KOPT-K1 (cell line): ENCODE measurements around the gene JMJD8.

Experiments
- H3K27ac ChIP-seq: fragments of 200-600 bp; sonication (generic); 2 replicates; pipeline ENCODE4 v1.5.1; 2016; ENCODE audit warnings: antibody characterized with exemption, mild to moderate bottlenecking, low read depth, low read length; ENCODE audit not compliant: poor library complexity, severe bottlenecking
- H3K36me3 ChIP-seq: fragments of 200-600 bp; sonication (generic); 2 replicates; pipeline ENCODE4 v1.5.1; 2017; ENCODE audit warnings: antibody characterized with exemption, mild to moderate bottlenecking, low read length, moderate library complexity; ENCODE audit not compliant: insufficient read depth
- H3K9me3 ChIP-seq: fragments of 200-600 bp; sonication (generic); 2 replicates; pipeline ENCODE4 v1.5.1; 2017; ENCODE audit warnings: antibody characterized with exemption, low read length, mild to moderate bottlenecking; ENCODE audit not compliant: insufficient read depth, poor library complexity, severe bottlenecking

Gene JMJD8

DNA sequence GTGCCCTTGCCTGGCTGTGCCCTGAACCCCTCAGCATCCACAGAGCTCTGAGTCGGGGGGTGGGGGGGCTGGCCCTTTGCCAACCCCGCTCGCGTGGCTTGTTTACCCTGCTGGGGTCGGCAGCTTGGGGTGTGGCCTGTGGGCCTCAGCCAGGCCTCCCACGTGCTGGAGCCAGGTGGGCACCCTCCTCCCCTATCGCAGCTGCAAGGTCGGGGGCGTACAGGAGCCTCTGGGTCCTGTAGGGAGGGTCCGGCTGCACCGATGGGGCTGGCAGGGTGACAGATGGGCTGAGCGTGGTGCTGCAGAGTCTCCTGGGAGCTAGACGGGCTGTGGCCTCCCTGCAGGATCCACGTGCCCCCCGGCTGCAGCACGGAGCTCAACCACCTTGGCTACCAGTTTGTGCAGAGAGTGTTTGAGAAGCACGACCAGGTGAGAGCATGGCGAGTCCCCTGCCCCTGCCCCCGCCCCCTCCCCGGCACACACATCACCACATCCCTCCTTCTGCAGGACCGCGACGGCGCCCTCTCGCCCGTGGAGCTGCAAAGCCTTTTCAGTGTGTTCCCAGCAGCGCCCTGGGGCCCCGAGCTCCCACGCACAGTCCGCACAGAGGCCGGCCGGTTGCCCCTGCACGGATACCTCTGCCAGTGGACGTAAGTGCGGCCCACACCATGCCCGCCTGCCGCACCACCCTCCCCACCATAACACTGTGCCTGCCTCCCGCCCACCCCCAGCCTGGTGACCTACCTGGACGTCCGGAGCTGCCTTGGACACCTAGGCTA lies 12.6 kb downstream of the JMJD8 start:
- Histone ChIP-seq H3K27ac (no peak overlapping the region), H3K36me3 (peaks cover 65% of the 10 kb centered on the region)

DNA sequence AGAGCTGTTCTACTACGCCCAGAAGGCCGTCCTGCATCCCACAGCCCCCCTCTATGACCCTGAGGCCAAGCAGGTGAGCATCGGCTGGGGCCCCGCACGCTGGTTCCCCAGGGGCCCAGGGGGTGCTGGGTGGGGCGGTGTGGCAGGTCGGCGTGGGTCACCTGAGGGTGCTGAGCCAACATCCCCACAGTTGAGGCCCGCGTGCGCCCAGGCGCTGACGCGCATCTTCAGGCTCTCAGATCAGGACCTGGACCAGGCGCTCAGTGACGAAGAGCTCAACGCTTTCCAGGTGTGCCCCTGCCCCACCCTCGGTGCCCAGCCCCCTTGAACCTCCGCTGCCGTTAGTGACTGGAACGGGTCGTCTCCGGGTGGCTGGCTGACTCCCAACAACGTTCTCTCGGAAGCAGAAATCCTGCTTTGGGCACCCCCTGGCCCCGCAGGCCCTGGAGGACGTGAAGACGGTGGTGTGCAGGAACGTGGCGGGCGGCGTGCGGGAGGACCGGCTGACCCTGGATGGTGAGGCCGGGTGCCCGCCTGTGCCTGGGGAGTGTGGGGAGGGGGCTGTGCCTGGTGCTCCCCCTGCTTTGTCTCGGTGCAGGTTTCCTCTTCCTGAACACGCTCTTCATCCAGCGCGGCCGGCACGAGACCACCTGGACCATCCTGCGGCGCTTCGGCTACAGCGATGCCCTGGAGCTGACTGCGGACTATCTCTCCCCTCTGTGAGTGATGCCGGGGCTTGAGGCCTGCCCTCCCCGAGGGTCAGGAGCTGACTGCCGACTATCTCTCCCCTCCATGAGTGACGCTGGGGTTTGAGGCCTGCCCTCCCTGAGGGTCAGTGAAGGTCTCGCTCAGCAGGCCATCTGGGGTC lies 13.4 kb downstream of the JMJD8 start:
- Histone ChIP-seq H3K36me3 (peaks cover 68% of the 10 kb centered on the region), H3K27ac (no peak overlapping the region)

More for the DNA sequence above, 12.6 kb downstream of the JMJD8 start:
- H3K9me3 ChIP-seq: no peaks in the 10 kb centered on the region

DNA sequence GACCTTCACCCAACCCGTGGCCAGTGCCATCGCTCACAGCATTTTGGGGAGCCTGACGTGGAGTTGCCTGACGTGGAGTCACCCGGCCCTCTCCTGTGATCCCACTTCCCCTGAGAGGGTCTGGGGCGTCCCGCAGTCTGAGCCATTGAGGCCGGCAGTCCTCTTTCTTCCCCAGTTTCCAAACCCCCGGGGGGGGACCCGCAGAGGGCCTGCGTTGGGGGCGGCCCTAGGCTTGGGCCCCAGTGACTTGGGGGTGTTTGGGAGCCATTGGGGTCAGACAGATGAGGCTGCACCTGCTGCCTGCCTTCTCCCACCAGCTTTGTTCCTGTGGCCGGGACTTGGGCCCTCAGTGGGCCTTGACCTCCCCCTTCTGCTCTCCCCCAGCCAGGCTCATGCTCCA lies 14.5 kb downstream of the JMJD8 start:
- no peak overlapping the region for H3K27ac ChIP-seq
- H3K36me3 ChIP-seq: peaks cover 64% of the 10 kb centered on the region
- H3K9me3 ChIP-seq: no peaks in the 10 kb centered on the region

More for the DNA sequence above, 13.4 kb downstream of the JMJD8 start:
- no peaks in the 10 kb centered on the region for H3K9me3 ChIP-seq

DNA sequence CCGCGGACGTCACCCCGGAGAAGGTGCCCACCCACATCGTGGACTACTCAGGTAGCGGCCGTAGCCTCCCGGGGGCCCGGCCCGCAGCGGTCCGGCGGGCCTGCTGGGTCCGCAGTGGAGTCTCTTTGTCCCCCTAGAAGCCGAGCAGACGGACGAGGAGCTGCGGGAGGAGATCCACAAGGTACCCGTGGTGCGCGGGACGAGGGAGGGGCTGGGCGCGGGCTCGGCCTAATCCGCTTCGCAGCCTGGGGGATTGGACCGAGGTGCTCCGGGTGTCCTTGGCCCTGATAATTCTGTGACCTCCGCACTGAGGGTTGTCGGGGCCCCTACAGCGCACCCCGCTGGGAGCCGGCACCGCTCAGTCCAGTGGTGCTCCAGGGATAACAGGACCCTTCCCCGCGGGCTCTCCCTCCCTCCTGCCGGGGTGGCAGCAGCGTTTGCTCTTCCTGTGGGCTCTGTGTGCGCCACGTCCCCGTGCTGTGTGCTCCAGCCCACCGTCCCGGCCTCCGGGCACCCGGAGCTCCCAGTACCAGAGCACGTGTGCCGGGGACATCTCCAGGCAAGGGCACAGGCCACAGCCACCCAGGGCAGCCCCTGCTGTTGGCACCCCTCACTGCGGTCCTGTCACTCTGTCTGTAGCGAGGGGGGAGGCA lies 15.5 kb downstream of the JMJD8 start:
- H3K9me3 ChIP-seq: no peaks in the 10 kb centered on the region
- H3K36me3 ChIP-seq: peaks cover 54% of the 10 kb centered on the region
- peak overlapping the region; percentile 80 for H3K27ac ChIP-seq

DNA sequence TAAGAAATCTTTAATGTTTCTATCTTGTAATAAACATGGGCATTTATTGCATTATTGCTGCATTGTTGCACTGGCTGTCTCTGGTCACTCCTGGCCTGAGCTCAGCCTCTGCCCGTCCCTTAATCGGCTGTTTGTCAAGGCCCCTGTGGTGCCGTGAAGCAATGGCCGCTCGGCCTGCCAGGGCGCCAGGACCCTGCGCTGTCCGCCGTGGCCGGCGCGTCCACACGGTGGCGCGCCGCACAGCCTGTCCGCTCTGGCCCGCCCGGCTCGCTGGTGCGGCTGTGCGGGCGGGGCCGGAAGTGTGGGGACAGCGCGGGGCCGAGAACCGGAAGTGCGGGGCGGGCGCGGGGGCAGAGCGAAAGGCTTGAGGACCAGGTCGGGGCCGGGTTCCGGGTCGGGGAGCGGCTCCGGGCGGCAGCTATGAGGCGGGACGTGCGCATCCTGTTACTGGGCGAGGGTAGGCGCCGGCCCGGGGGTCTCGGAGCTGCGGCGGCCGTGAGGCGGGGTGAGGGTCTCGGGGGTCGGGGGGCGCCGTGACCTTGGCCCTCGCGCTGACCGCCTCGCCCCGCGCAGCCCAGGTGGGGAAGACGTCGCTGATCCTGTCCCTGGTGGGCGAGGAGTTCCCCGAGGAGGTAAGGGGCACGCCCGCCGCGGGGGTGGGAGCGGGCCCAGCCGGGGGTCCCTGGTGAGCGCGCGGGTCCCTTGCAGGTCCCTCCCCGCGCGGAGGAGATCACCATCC lies 16.2 kb downstream of the JMJD8 start, which contains the start of gene RHOT2:
Gene RHOT2, plus strand, starts transcription at position 353 of the 739 bp plus-strand sequence. Its CDS starts 68 bp downstream, at position 421.
- Histone ChIP-seq H3K27ac (peak within 1 kb of the TSS; percentile 80), H3K36me3 (peaks cover 47% of the 10 kb centered on the region)

DNA sequence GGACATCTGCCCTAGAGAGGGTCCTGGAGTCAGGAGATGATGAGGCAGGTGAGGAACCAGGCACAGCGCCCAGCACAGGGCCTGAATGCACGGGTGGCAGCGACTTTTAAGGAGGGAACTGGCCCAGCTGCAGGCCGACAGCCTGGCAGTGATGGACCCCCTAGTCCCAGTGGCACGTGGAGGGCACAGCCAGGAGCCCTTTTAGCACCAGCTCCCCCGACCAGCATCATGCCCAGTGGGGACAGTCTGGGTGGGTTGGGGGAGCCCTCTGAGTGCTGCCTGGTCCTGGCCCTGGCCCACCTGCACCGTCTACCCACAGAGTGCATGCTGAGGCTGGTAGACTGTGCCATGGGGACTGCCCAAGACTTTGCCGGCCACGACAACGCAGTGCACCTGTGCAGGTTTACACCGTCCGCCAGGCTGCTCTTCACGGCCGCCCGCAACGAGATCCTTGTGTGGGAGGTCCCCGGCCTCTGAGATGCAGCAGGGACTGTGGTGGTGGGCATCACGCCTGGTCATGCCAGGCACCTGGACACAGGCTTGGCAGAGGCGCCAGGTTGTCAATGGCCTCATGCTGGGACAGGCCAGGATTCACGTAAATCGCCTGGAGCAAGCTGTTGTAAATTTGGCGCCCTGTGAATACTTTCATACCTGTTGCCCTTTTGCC lies 16.9 kb downstream of the JMJD8 start:
- peak overlapping the region; percentile 80 for H3K27ac ChIP-seq

More for the DNA sequence above, 16.2 kb downstream of the JMJD8 start, which contains the start of gene RHOT2:
- no peaks in the 10 kb centered on the region for H3K9me3 ChIP-seq

DNA sequence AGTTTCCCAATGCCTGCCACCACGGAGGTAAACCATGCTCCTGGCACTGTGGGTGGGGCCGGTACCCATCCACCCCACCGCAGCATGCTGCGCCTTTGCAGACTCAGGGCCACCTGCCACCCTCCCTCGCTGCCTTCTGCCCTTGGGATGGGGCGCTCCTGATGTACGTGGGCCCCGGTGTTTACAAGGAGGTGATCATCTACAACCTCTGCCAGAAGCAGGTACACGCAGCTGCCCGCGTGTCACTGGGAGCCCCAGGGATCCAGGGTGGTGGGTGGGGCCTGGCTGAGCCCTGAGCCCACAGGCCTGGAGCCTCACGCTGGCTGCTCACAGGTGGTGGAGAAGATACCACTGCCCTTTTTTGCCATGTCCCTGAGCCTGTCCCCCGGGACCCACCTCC lies 17.6 kb downstream of the JMJD8 start:
- H3K9me3 ChIP-seq: no peaks in the 10 kb centered on the region
- H3K27ac ChIP-seq: no peak overlapping the region
- H3K36me3 ChIP-seq: peaks cover 33% of the 10 kb centered on the region; the same call in 1 of the 2 replicates

More for the DNA sequence above, 16.9 kb downstream of the JMJD8 start:
- no peaks in the 10 kb centered on the region for H3K9me3 ChIP-seq
- H3K36me3 ChIP-seq: peaks cover 40% of the 10 kb centered on the region

DNA sequence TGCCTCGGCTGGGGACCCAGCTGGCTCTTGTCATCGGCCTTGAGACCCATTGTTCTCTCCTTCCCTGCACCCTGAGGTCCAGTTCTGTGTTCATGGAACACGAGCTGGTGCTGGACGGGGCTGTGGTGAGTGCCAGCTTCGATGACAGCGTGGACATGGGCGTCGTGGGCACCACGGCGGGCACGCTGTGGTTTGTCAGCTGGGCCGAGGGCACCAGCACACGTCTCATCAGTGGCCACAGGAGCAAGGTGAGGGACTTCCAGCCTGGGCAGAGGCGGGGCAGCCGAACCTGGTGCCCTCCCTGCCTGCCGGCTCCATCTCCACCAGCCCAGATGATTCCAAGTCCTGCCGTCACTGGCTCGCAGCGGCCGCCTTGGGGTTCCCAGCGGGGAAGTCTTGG lies 21.5 kb downstream of the JMJD8 start:
- peaks cover 40% of the 10 kb centered on the region; the same call in 1 of the 2 replicates for H3K36me3 ChIP-seq
- H3K27ac ChIP-seq: no peak overlapping the region
- H3K9me3 ChIP-seq: no peaks in the 10 kb centered on the region

DNA sequence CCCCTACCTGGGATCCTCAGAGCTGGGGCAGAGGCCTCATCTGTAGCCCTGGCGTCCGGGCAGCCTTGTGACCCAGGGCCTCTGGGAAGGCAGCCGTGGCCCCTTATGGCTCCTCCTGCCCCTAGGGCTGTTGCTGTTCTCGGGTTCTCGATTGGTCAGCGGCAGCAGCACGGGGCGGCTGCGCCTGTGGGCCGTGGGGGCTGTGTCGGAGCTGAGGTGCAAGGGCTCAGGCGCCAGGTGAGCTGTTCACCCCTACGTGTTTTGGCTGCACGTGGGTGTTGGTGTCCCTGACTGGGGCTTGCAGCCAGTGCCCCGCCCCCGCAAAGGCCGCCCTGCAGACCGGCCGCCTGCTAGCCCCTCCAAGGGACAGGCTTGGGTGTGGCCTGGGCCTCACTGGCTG lies 22.0 kb downstream of the JMJD8 start:
- no peaks in the 10 kb centered on the region for H3K9me3 ChIP-seq

DNA sequence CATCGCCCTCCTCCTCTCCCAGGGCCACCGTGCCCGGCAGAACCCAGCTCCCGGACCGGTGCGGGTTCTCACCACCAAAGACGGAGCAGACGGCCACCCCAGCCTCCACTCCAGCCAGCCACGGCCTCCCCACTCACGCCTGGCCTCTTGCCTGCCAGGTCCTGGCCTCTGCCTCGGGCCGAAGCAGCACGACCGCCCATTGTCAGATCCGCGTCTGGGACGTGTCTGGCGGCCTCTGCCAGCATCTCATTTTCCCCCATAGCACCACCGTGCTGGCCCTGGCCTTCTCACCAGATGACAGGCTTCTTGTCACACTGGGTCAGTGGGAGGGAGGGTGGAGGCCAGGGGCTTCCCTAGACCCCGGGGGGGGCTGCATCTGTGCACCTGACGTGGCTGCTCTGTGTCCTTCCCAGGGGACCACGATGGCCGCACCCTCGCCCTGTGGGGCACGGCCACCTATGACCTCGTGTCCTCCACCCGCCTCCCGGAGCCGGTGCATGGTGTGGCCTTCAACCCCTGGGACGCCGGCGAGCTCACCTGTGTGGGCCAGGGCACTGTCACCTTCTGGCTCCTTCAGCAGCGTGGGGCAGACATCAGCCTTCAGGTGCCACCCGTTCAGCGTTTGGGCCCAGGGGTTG lies 22.8 kb downstream of the JMJD8 start:
- H3K27ac ChIP-seq: no peak overlapping the region
- peaks cover 45% of the 10 kb centered on the region; the same call in 1 of the 2 replicates for H3K36me3 ChIP-seq
- H3K9me3 ChIP-seq: no peaks in the 10 kb centered on the region

More for the DNA sequence above, 22.0 kb downstream of the JMJD8 start:
- Histone ChIP-seq H3K36me3 (peaks cover 45% of the 10 kb centered on the region; the same call in 1 of the 2 replicates), H3K27ac (no peak overlapping the region)

DNA sequence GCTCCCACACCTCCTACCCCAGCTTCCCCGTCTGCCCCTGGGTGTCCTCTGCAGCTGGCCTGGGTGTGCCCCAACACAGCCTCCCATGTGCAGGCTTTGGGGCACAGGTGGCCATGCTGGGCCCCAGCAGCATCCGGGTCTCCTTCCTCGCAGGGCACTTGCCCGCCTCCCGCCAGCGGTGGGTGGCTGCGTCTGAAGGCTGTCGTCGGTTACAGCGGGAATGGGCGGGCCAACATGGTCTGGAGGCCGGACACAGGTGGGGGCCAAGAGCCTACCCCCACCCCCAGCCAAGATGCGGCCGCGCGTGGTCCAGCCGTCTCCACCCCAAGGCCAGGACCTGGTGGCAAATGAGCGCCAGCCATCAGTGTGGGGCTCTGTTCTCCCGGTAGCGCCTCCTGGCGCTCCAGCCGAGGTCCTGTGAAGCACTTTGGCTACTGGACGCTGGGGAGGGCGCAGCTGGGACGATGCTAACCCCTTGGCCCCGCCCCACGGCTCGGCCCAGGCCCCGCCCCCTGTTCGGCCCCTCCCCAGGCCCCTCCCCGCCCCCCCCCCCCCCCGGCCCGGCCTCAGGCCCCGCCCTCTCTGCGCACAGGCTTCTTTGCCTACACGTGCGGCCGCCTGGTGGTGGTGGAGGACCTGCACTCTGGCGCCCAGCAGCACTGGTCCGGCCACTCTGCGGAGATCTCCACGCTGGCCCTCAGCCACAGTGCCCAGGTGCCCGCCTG lies 23.5 kb downstream of the JMJD8 start:
- Histone ChIP-seq H3K9me3 (no peaks in the 10 kb centered on the region), H3K36me3 (peaks cover 52% of the 10 kb centered on the region; the same call in 1 of the 2 replicates), H3K27ac (no peak overlapping the region)

DNA sequence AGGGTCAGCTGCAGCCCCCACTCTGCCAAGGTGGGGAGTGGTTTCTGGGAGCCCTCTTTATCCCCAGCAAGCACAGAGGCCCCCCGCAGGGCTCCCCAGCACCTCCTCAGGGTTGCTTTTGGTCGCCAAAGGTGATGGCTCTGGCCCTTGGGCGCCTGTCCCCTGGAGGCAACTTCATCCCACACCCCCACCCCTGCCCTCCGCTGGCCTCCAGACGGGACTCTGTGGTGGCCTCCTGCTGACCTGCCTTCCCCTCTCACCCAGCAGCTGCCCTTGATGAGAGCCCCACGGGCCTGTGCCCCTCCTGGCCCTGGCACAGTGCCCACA lies 24.0 kb downstream of the JMJD8 start:
- H3K9me3 ChIP-seq: no peaks in the 10 kb centered on the region
- no peak overlapping the region for H3K27ac ChIP-seq
- H3K36me3 ChIP-seq: peaks cover 57% of the 10 kb centered on the region; the same call in 1 of the 2 replicates

DNA sequence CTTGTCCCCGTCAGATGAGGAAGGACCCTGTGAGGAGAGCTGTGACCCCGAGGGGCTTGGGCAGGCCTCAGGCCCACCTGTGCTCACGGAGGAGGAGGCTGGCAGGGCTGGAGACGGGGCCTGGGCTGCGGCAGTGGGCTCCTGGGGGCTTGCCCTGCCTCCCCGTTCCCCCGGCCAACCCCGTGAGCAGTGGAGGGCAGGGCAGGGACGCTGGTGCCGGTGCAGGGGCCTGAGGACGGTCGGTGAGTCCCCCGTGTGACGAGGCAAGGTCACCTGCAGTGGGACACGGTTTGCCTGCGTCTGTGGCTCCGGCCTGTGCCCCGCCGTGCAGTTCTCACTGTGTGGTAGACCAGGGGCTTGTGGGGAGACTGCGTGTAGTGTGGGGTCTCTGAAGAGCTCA lies 24.5 kb downstream of the JMJD8 start:
- Histone ChIP-seq H3K36me3 (peaks cover 62% of the 10 kb centered on the region; the same call in 1 of the 2 replicates), H3K9me3 (no peaks in the 10 kb centered on the region), H3K27ac (no peak overlapping the region)
